Activated naive CD8-positive, alpha-beta T cell treated with anti-CD3 and anti-CD28 coated beads, Interleukin-2, amount 50 U/mL, for 24 hours (primary cell): Measurements from ENCODE around the gene TTC29.
"Not testable (repeated sequence)": the region's sequence is repeated elsewhere in the genome, so short reads cannot be mapped to it uniquely, and the experiment has no call there.

Experiments
- ATAC-seq: fragments of 150-1000 bp; cut with Tn5 transposase; one replicate; pipeline ENCODE4 v1.10.0; 2021
- DNase-seq: peaks from one replicate; pipeline ENCODE4 v3.0.0; 2021
- H3K27ac Mint-ChIP-seq: one replicate; pipeline ENCODE4 v1.8.0; 2021; ENCODE audit warnings: mild to moderate bottlenecking, mixed read lengths
- H3K27me3 Mint-ChIP-seq: one replicate; pipeline ENCODE4 v1.8.0; 2021; ENCODE audit warnings: mixed read lengths
- H3K36me3 Mint-ChIP-seq: one replicate; pipeline ENCODE4 v1.8.0; 2021; ENCODE audit warnings: low read depth, mixed read lengths
- H3K4me1 Mint-ChIP-seq: one replicate; pipeline ENCODE4 v1.8.0; 2021; ENCODE audit warnings: mixed read lengths
- H3K4me3 Mint-ChIP-seq: one replicate; pipeline ENCODE4 v1.8.0; 2021; ENCODE audit warnings: mild to moderate bottlenecking, moderate library complexity, mixed read lengths
- H3K9me3 Mint-ChIP-seq: one replicate; pipeline ENCODE4 v1.8.0; 2021; ENCODE audit warnings: mixed read lengths

The TTC29 gene

GRCh38 chr4:146699910-146700309 lies 245.8 kb downstream of the TTC29 start:
- H3K36me3 Mint-ChIP-seq, result no peaks in the 10 kb centered on the region
- ATAC-seq, result no peak
- no peaks in the 10 kb centered on the region for H3K27me3 Mint-ChIP-seq
- H3K4me3 Mint-ChIP-seq, result no peak overlapping the region
- no peak overlapping the region for H3K27ac Mint-ChIP-seq
- H3K9me3 Mint-ChIP-seq, result no peaks in the 10 kb centered on the region
- no peaks in the 10 kb centered on the region for H3K4me1 Mint-ChIP-seq
- DNase-seq, result no peak

DNA sequence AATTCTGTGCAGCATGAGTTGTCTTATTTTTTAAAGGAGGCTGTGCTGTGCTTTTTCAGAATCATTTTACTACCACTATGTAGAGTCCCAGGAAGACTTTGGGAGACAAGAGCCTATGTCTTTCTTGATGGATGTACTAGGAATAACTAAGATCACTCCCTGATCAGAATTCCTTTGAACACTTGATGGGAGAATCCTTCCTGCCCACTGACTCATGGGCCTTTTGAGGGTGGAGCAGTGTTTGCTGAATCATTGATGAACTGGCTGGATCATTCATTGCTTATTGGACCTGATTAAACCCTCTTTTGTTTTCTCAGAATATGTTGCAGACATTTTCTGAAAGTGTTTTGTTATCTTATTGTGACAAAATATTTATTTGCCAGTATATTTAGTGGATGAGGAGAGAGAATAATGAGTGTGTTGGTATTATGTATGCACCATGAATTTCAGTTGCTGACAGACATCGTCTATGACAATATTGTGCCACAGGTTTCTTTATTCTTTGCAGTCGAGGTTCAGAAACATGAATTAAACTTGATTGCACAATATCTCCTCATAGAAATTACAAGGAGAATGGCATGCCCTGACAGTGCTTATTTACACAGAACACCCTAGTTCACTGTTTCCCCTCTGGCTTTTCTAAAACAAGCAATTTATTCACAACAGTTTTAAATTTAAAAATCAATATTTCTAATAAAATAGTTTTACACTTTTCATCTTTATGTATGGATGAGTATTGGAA lies 270.7 kb downstream of the TTC29 start:
- Mint-ChIP-seq H3K36me3 (no peaks in the 10 kb centered on the region), H3K9me3 (peaks cover 4% of the 10 kb centered on the region), H3K27me3 (peaks cover 2% of the 10 kb centered on the region), H3K4me3 (no peak overlapping the region), H3K27ac (no peak overlapping the region), H3K4me1 (no peaks in the 10 kb centered on the region)
- no peak for ATAC-seq
- no peak for DNase-seq

DNA sequence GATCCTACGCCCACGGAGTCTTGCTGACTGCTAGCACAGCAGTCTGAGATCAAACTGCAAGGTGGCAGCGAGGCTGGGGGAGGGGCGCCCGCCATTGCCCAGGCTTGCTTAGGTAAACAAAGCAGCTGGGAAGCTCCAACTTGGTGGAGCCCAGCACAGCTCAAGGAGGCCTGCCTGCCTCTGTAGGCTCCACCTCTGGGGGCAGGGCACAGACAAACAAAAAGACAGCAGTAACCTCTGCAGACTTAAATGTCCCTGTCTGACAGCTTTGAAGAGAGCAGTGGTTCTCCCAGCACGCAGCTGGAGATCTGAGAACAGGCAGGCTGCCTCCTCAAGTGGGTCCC lies 281.7 kb downstream of the TTC29 start:
- not testable (repeated sequence) for H3K9me3 Mint-ChIP-seq, H3K4me3 Mint-ChIP-seq, DNase-seq, H3K27me3 Mint-ChIP-seq, H3K4me1 Mint-ChIP-seq, ATAC-seq, H3K36me3 Mint-ChIP-seq, H3K27ac Mint-ChIP-seq

GRCh38 chr4:146661367-146661766 lies 284.3 kb downstream of the TTC29 start:
- Mint-ChIP-seq H3K27me3 (peaks cover 12% of the 10 kb centered on the region), H3K4me1 (no peaks in the 10 kb centered on the region), H3K4me3 (no peak overlapping the region), H3K27ac (no peak overlapping the region), H3K36me3 (no peaks in the 10 kb centered on the region), H3K9me3 (peaks cover 4% of the 10 kb centered on the region)
- no peak for ATAC-seq
- DNase-seq, result no peak
